Panc1 (cell line): Measurements from ENCODE around the gene HDAC6. TPM values are rescaled to one million over a fixed set of nuclear protein-coding genes. Genes with fewer than 3 reads are reported as not detected.

Experiments
- ATAC-seq: fragments of 200-7000 bp; cut with Tn5 transposase; 2 replicates; pipeline ENCODE4 v1.9.1; 2020; ENCODE audit warnings: mild to moderate bottlenecking, moderate library complexity
- BruUV-seq: library from RNA; stranded (reverse); fragments of 400-500 nt; replicated peaks from 2 replicates; lab custom pipeline; 2021; lab: Mats Ljungman, UMichigan
- CTCF ChIA-PET: fragments of 300-600 bp; sonication (Branson Sonifier 250); formaldehyde crosslinking; loops from one replicate; lab custom pipeline; 2022; ENCODE audit warnings: antibody characterized with exemption; lab: Charles Lee
- POLR2A ChIA-PET: fragments of 300-600 bp; sonication (Branson Sonifier 250); formaldehyde crosslinking; loops from one replicate; lab custom pipeline; 2022; ENCODE audit warnings: antibody characterized with exemption; lab: Charles Lee
- DNase-seq: peaks from one replicate; pipeline ENCODE4 v3.0.0-alpha.2; 2010; ENCODE audit warnings: low read depth, low spot score
- H3K27ac ChIP-seq: 2 replicates; pipeline ENCODE4 v1.5.1; 2011; ENCODE audit warnings: mild to moderate bottlenecking, low read length, inconsistent platforms
- H3K27me3 ChIP-seq: fragments of 200-500 bp; sonication (Bioruptor generic); 2 replicates; pipeline ENCODE4 v1.6.0; 2014; ENCODE audit warnings: low read length, inconsistent platforms; ENCODE audit not compliant: control insufficient read depth, insufficient read depth
- H3K36me3 ChIP-seq: fragments of 200-500 bp; sonication (Bioruptor generic); 2 replicates; pipeline ENCODE4 v1.5.1; 2014; ENCODE audit warnings: inconsistent platforms, mild to moderate bottlenecking, low read length, moderate library complexity; ENCODE audit not compliant: control insufficient read depth, insufficient read depth
- H3K4me1 ChIP-seq: 2 replicates; pipeline ENCODE4 v1.5.1; 2011; ENCODE audit warnings: inconsistent platforms, mild to moderate bottlenecking, low read length, moderate library complexity; ENCODE audit not compliant: control insufficient read depth, insufficient read depth
- H3K4me3 ChIP-seq, 2 experiments: 2 replicates each; pipeline ENCODE4 v1.5.1; 2011 to 2012; ENCODE audit warnings: low read depth in 2 of 2, low read length in 2 of 2, mild to moderate bottlenecking in 2 of 2, inconsistent platforms in 1 of 2, moderate library complexity in 1 of 2
- H3K9me3 ChIP-seq: fragments of 200-500 bp; sonication (Bioruptor generic); 2 replicates; pipeline ENCODE4 v1.5.1; 2014; ENCODE audit warnings: low read depth, mild to moderate bottlenecking, inconsistent platforms, low read length, moderate library complexity; ENCODE audit not compliant: control insufficient read depth, insufficient read depth
- POLR2AphosphoS5 ChIP-seq: IDR thresholded peaks from 2 replicates; pipeline ENCODE4 v1.6.1; 2012; ENCODE audit warnings: mild to moderate bottlenecking, low read depth, low read length, moderate library complexity
- REST ChIP-seq, 2 experiments: IDR thresholded peaks; 2 replicates each; pipeline ENCODE4 v1.6.1; 2011 to 2012; ENCODE audit warnings: low read depth in 2 of 2, control low read depth in 1 of 2, low read length in 1 of 2, mild to moderate bottlenecking in 1 of 2, moderate library complexity in 1 of 2; ENCODE audit not compliant: insufficient read depth in 1 of 2
- SIN3A ChIP-seq: IDR thresholded peaks from 2 replicates; pipeline ENCODE4 v1.6.1; 2012; ENCODE audit warnings: low read depth, mild to moderate bottlenecking, low read length, moderate library complexity, borderline replicate concordance; ENCODE audit not compliant: insufficient read depth
- TCF7L2 ChIP-seq: IDR thresholded peaks from 2 replicates; pipeline ENCODE4 v1.6.1; 2011; ENCODE audit warnings: mild to moderate bottlenecking, low read depth, low read length, inconsistent platforms
- in situ Hi-C: cut with HindIII; loops from 2 replicates; pipeline ENCODE4 v1.10.0; 2016; ENCODE audit warnings: low sequenced_read_pairs, low pct_unique_long_range_greater_than_20kb
- intact Hi-C: fragments of 100-400 bp; cut with micrococcal nuclease; formaldehyde crosslinking; loops from one replicate; pipeline ENCODE4 v1.10.0; 2022; ENCODE audit not compliant: unreplicated experiment
- total RNA-seq: library from RNA; stranded (reverse); gene quantifications from one replicate; pipeline ENCODE4 v1.2.1, GENCODE V29; 2021; ENCODE audit not compliant: unreplicated experiment
- TF ChIP-seq, protein P1 (sequence below): fragments of 450-650 bp; IDR thresholded peaks from 2 replicates; pipeline ENCODE4 v1.5.1; 2017; ENCODE audit warnings: mild to moderate bottlenecking

Gene HDAC6
- total RNA-seq, 1 experiment from 2014 or later, result 97.1 TPM

GRCh38 chrX:48782795-48783194 lies 19.1 kb upstream of the HDAC6 start:
- Histone ChIP-seq H3K27ac (no peak overlapping the region), H3K36me3 (no peaks in the 10 kb centered on the region), H3K4me3 (no peak overlapping the region), H3K27me3 (no peaks in the 10 kb centered on the region), H3K9me3 (no peaks in the 10 kb centered on the region), H3K4me1 (no peaks in the 10 kb centered on the region)
- DNase-seq, result no peak
- ATAC-seq, result no peak
- no TSS peak for BruUV-seq
- ChIA-PET POLR2A (no interaction called here), CTCF (no interaction called here)
- TF ChIP-seq TCF7L2 (no peak), POLR2AphosphoS5 (no peak), SIN3A (no peak), REST (IDR thresholded peaks at IDR 0.05; ENCODE audit: insufficient read depth in 1 of 2, low read depth in 2 of 2, low read length in 1 of 2) (no peak)
- TF ChIP-seq, protein P1, sequence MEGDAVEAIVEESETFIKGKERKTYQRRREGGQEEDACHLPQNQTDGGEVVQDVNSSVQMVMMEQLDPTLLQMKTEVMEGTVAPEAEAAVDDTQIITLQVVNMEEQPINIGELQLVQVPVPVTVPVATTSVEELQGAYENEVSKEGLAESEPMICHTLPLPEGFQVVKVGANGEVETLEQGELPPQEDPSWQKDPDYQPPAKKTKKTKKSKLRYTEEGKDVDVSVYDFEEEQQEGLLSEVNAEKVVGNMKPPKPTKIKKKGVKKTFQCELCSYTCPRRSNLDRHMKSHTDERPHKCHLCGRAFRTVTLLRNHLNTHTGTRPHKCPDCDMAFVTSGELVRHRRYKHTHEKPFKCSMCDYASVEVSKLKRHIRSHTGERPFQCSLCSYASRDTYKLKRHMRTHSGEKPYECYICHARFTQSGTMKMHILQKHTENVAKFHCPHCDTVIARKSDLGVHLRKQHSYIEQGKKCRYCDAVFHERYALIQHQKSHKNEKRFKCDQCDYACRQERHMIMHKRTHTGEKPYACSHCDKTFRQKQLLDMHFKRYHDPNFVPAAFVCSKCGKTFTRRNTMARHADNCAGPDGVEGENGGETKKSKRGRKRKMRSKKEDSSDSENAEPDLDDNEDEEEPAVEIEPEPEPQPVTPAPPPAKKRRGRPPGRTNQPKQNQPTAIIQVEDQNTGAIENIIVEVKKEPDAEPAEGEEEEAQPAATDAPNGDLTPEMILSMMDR, result no peak
- in situ Hi-C loops (no loop called here), intact Hi-C loops (no loop called here)

DNA sequence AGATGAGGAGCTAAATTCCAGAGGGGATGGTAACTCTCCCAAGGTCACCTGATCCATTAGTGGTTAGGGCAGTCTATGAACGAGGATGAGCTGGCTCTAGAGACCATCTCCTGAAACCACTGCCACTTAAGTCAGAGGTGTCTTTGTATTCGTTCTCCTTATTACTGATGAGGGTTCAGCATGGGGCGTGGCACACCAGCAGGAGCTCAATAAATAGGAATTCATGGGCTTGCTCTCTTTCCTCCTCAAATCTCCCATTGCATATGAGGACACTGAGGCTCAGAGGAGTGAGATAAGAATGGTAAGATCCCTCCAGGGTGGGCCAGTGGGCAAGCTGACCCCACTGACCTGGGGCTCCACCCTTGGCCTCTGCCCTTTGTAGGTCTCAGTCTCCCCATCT lies 17.1 kb upstream of the HDAC6 start:
- DNase-seq, result no peak
- Histone ChIP-seq H3K9me3 (no peaks in the 10 kb centered on the region), H3K27me3 (no peaks in the 10 kb centered on the region), H3K4me1 (no peaks in the 10 kb centered on the region), H3K27ac (no peak overlapping the region), H3K36me3 (no peaks in the 10 kb centered on the region), H3K4me3 (no peak overlapping the region)
- BruUV-seq, result no TSS peak
- ChIA-PET POLR2A (no interaction called here), CTCF (no interaction called here)
- TF ChIP-seq, protein P1, result no peak
- TF ChIP-seq SIN3A (no peak), REST (IDR thresholded peaks at IDR 0.05; ENCODE audit: insufficient read depth in 1 of 2, low read depth in 2 of 2, low read length in 1 of 2) (no peak), POLR2AphosphoS5 (no peak), TCF7L2 (no peak)
- intact Hi-C loops, result no loop called here
- in situ Hi-C loops, result no loop called here
- no peak for ATAC-seq
